Tibial artery (tissue), 4 donors: ENCODE data around the gene IFNK.
A peak's percentile ranks its signal among the peaks of the same experiment; 100 is the strongest.

Experiments used
- DNase-seq, 2 donors: peaks; one replicate each; pipeline ENCODE4 v3.0.0-alpha.2; 2019
- H3K27ac ChIP-seq, 2 donors: fragments of 200-600 bp; sonication (generic) in 1 of 2; 1 replicate in 1 of 2; 2 replicates in 1 of 2; pipeline ENCODE4 v1.5.1; 2018 to 2019; ENCODE audit warnings: mild to moderate bottlenecking in 1 of 2
- H3K27me3 ChIP-seq, 2 donors: fragments of 200-600 bp; sonication (generic) in 1 of 2; one replicate each; pipeline versions ENCODE4 v1.5.1 to v1.6.0; 2016 to 2019
- H3K36me3 ChIP-seq, 3 donors: fragments of 200-600 bp; sonication (generic) in 2 of 3; one replicate each; pipeline ENCODE4 v1.5.1; 2016 to 2019; ENCODE audit warnings: mild to moderate bottlenecking in 2 of 3
- H3K4me1 ChIP-seq, 4 donors: fragments of 200-600 bp; sonication (generic) in 2 of 4; 1 replicate in 3 of 4; 2 replicates in 1 of 4; pipeline ENCODE4 v1.5.1; 2016 to 2019
- H3K4me3 ChIP-seq, 2 donors: fragments of 200-600 bp; sonication (generic) in 1 of 2; 1 replicate in 1 of 2; 2 replicates in 1 of 2; pipeline ENCODE4 v1.5.1; 2018 to 2019; ENCODE audit warnings: mild to moderate bottlenecking in 2 of 2
- H3K9me3 ChIP-seq, 3 donors: fragments of 200-600 bp; sonication (generic) in 1 of 3; one replicate each; pipeline ENCODE4 v1.5.1; 2016 to 2019
- intact Hi-C: fragments of 100-400 bp; cut with DNase I; formaldehyde crosslinking; loops from one replicate; pipeline ENCODE4 v1.15.0; 2023; ENCODE audit warnings: low total_unique reads
- TF ChIP-seq, protein P1 (sequence below), 2 experiments: fragments of 200-600 bp in 1 of 2; fragments of 450-650 bp in 1 of 2; IDR thresholded peaks; one replicate each; pipeline ENCODE4 v1.5.1; 2017 to 2019; ENCODE audit warnings: antibody characterized with exemption in 2 of 2, mild to moderate bottlenecking in 1 of 2, moderate library complexity in 1 of 2

The IFNK gene

DNA sequence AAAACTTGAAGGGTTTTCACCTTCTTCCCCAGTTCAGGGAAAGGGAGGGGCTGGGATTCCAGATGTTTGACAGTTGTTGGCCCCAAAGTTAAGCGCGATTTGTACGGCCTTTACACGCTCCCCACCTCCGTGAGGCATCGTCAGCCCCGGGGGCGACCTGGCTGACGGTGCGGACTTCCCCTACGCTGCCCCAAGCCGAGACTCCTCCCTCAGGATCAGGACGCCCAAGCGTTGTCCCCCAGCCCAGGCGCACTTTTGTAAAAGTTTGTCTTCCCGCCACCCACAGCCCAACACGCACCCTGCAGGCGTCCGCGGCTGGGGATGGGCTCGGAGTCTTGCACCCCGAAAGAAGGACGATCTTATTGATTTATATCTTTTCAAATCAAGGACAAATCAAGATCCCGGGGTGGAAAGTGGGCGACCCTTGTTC is 4.8 kb downstream of the IFNK start:
- H3K4me1 ChIP-seq: peaks cover 0 to 37% (median 13%) of the 10 kb centered on the region in 4 donors
- H3K27me3 ChIP-seq: no peaks in the 10 kb centered on the region
- DNase-seq: peak; percentile 52 to 81
- H3K27ac ChIP-seq: peak overlapping the region; percentile 91 to 92
- H3K36me3 ChIP-seq: no peaks in the 10 kb centered on the region
- no peaks in the 10 kb centered on the region for H3K9me3 ChIP-seq
- intact Hi-C loops: loop anchor here (5.0 kb wide), 1 partner anchor 187 kb away; no protein-coding TSS in a partner anchor
- TF ChIP-seq, protein P1, sequence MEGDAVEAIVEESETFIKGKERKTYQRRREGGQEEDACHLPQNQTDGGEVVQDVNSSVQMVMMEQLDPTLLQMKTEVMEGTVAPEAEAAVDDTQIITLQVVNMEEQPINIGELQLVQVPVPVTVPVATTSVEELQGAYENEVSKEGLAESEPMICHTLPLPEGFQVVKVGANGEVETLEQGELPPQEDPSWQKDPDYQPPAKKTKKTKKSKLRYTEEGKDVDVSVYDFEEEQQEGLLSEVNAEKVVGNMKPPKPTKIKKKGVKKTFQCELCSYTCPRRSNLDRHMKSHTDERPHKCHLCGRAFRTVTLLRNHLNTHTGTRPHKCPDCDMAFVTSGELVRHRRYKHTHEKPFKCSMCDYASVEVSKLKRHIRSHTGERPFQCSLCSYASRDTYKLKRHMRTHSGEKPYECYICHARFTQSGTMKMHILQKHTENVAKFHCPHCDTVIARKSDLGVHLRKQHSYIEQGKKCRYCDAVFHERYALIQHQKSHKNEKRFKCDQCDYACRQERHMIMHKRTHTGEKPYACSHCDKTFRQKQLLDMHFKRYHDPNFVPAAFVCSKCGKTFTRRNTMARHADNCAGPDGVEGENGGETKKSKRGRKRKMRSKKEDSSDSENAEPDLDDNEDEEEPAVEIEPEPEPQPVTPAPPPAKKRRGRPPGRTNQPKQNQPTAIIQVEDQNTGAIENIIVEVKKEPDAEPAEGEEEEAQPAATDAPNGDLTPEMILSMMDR (IDR thresholded peaks at IDR 0.05): no peak
- H3K4me3 ChIP-seq: peak overlapping the region; percentile 65 to 90

DNA sequence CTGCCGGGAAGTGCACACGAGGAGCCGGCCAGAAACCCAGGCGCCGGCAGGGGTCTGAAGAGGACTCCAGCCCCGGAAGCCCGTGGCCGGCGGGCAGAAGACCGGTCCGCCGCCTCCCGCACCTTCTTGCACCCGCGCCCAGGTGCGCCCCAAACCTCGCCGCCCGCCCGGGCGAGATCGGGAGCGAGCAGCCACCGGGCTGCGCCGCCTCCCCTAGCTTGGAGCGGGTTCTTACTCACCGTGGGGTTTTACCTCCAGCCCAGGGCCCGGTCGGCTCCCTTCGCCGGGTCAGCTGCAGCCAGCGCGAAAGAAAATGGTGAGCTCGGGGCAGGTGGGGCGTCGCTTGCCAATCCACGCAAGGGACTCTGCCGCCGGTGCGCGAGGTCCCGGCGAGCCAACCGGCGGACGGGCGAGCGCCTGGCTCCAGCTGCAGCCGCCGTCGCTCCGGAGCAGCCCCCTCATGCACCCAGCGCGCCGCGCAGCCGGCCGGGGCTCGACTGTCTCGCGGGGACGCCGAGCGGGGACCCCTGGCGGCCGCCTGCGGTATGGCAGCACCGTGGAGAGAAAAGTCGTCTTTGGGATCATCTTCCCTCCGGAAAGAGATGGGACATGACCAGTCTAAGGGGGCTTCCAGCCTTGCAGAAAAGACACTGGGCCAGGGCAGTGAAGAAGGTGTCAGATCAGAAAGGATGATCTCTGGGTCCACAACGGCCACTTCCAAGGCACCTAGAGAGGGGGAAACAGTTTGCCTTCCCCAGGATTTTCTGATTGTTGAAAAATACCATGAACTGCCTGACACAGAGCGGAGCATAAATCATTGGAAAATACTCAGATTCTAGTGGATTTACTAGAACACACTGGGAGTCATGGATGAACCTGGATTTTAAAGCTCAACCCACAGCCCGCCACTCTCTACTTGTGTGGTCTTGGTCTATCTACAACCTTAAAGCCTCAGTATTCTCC is 5.5 kb downstream of the IFNK start, which contains the start of gene MOB3B:
Gene MOB3B, minus strand, starts transcription at position 499 of the 963 bp plus-strand sequence. CDS start 74,264 bp downstream, outside the sequence.
- Histone ChIP-seq H3K4me3 (peak within 1 kb of the TSS; percentile 65 to 90), H3K9me3 (no peaks in the 10 kb centered on the region), H3K27ac (peak within 1 kb of the TSS; percentile 91 to 92), H3K27me3 (no peaks in the 10 kb centered on the region), H3K4me1 (peaks cover 0 to 44% (median 18%) of the 10 kb centered on the region in 4 donors), H3K36me3 (no peaks in the 10 kb centered on the region)
- TF ChIP-seq, protein P1 (IDR thresholded peaks at IDR 0.05): peak; percentile 94
- intact Hi-C loops: loop anchor here (5.0 kb wide), 1 partner anchor 187 kb away; no protein-coding TSS in a partner anchor
- peak; percentile 81 to 90 for DNase-seq

- Histone ChIP-seq H3K27me3 (no peaks in the 10 kb centered on the region), H3K27ac (no peak overlapping the region), H3K9me3 (no peaks in the 10 kb centered on the region), H3K36me3 (no peaks in the 10 kb centered on the region), H3K4me3 (no peak overlapping the region), H3K4me1 (peaks cover 0 to 56% (median 22%) of the 10 kb centered on the region in 4 donors)
- no peak for DNase-seq
- intact Hi-C loops: no loop called here
- TF ChIP-seq, protein P1 (IDR thresholded peaks at IDR 0.05): no peak
Observed at GRCh38 chr9:27530915-27531755, 7.0 kb downstream of the IFNK start.

- TF ChIP-seq, protein P1 (IDR thresholded peaks at IDR 0.05): no peak
- Histone ChIP-seq H3K4me3 (no peak overlapping the region), H3K4me1 (peaks cover 0 to 56% (median 27%) of the 10 kb centered on the region in 4 donors), H3K27me3 (no peaks in the 10 kb centered on the region), H3K9me3 (no peaks in the 10 kb centered on the region), H3K27ac (no peak overlapping the region), H3K36me3 (no peaks in the 10 kb centered on the region)
- intact Hi-C loops: no loop called here
- DNase-seq: no peak
Observed at GRCh38 chr9:27532046-27532445, 8.0 kb downstream of the IFNK start.

- intact Hi-C loops: no loop called here
- H3K4me3 ChIP-seq: no peak overlapping the region
- peaks cover 0 to 57% (median 28%) of the 10 kb centered on the region in 4 donors for H3K4me1 ChIP-seq
- peak overlapping the region; percentile 62 to 71 for H3K27ac ChIP-seq
- H3K9me3 ChIP-seq: no peaks in the 10 kb centered on the region
- no peak for DNase-seq
- no peaks in the 10 kb centered on the region for H3K27me3 ChIP-seq
- TF ChIP-seq, protein P1 (IDR thresholded peaks at IDR 0.05): no peak
- no peaks in the 10 kb centered on the region for H3K36me3 ChIP-seq
Observed at GRCh38 chr9:27533311-27533710, 9.2 kb downstream of the IFNK start.
